ENCODE measurements around the gene ACAP1.

ACAP1 gene

GRCh38 chr17:7391307-7391706 lies 55.0 kb downstream of the ACAP1 start:
- no peak for DNase-seq

- DNase-seq, result no peak
Measured at GRCh38 chr17:7392696-7393612, 56.6 kb downstream of the ACAP1 start.

GRCh38 chr17:7393613-7394451 lies 57.5 kb downstream of the ACAP1 start:
- DNase-seq, result no peak

- DNase-seq, result peak; percentile 69
Measured at GRCh38 chr17:7394452-7395191, 58.3 kb downstream of the ACAP1 start, which contains the start of gene PLSCR3. PLSCR3 (minus strand) TSS chr17:7394525; CDS start chr17:7394110, 415 bp downstream.

GRCh38 chr17:7396147-7396546 lies 59.8 kb downstream of the ACAP1 start:
- no peak for DNase-seq

- no peak for DNase-seq
Measured at GRCh38 chr17:7398612-7399011, 62.3 kb downstream of the ACAP1 start.

Measured in MV-4-11 (cell line).